NCI-H345 treated with DMSO at 0.1 percent for 48 hours (cell line): ENCODE results near the gene PLXND1.

Experiments
- DNase-seq: peaks from one replicate; lab custom pipeline; 2025; ENCODE audit not compliant: unreplicated experiment; lab: John Stamatoyannopoulos, UW

Gene PLXND1

GRCh38 chr3:129602309-129602708, 4.2 kb downstream of the PLXND1 start:
- DNase-seq: no peak

- DNase-seq: no peak
These were observed 4.8 kb downstream of the PLXND1 start for GRCh38 chr3:129601713-129602112.

GRCh38 chr3:129600348-129600747, 6.1 kb downstream of the PLXND1 start:
- DNase-seq: no peak

- no peak for DNase-seq
These were observed 6.9 kb downstream of the PLXND1 start for GRCh38 chr3:129599607-129600006.

- no peak for DNase-seq
These were observed 7.4 kb downstream of the PLXND1 start for GRCh38 chr3:129599073-129599472.

GRCh38 chr3:129598484-129598883, 8.0 kb downstream of the PLXND1 start:
- no peak for DNase-seq

GRCh38 chr3:129598000-129598381, 8.5 kb downstream of the PLXND1 start:
- no peak for DNase-seq

- no peak for DNase-seq
These were observed 9.1 kb downstream of the PLXND1 start for GRCh38 chr3:129597087-129597999.

GRCh38 chr3:129596194-129597086, 10.0 kb downstream of the PLXND1 start:
- DNase-seq: no peak

GRCh38 chr3:129595544-129596193, 10.8 kb downstream of the PLXND1 start:
- no peak for DNase-seq

- DNase-seq: no peak
These were observed 11.5 kb downstream of the PLXND1 start for GRCh38 chr3:129594907-129595390.

GRCh38 chr3:129594409-129594808, 12.1 kb downstream of the PLXND1 start:
- no peak for DNase-seq

GRCh38 chr3:129593595-129594339, 12.7 kb downstream of the PLXND1 start:
- DNase-seq: peak; percentile 80

GRCh38 chr3:129593230-129593594, 13.3 kb downstream of the PLXND1 start:
- DNase-seq: no peak

GRCh38 chr3:129592381-129593131, 13.9 kb downstream of the PLXND1 start:
- DNase-seq: no peak

GRCh38 chr3:129591932-129592331, 14.5 kb downstream of the PLXND1 start:
- no peak for DNase-seq

- no peak for DNase-seq
These were observed 16.3 kb downstream of the PLXND1 start for GRCh38 chr3:129590215-129590614.

- no peak for DNase-seq
These were observed 18.8 kb downstream of the PLXND1 start for GRCh38 chr3:129587566-129588210.

GRCh38 chr3:129586746-129587430, 19.6 kb downstream of the PLXND1 start:
- no peak for DNase-seq
